ENCODE measurements around the gene KL. TPM values are rescaled to one million over a fixed set of nuclear protein-coding genes. Genes with fewer than 3 reads are reported as not detected.

The KL gene
- total RNA-seq, 1 donor from 2014 or later = not detected

- H3K9me3 Mint-ChIP-seq = no peaks in the 10 kb centered on the region
- Histone ChIP-seq H4K20me1 (ENCODE audit: low read depth) (no peaks in the 10 kb centered on the region), H3K4me1 (no peaks in the 10 kb centered on the region), H3K4me3 (no peak overlapping the region), H3K27me3 (no peaks in the 10 kb centered on the region), H3K9me3 (ENCODE audit: low read depth) (no peaks in the 10 kb centered on the region), H3K9ac (no peak overlapping the region), H2AFZ (replicated peaks) (no peak overlapping the region), H3K27ac (no peak overlapping the region), H3K36me3 (no peaks in the 10 kb centered on the region), H3K4me2 (no peak overlapping the region), H3F3A (ENCODE audit: low read depth) (no peaks in the 10 kb centered on the region), H3K79me2 (ENCODE audit: low read depth) (no peaks in the 10 kb centered on the region)
- no peaks in the 10 kb centered on the region for H3K27me3 Mint-ChIP-seq (ENCODE audit: insufficient read depth, low read depth)
- DNase-seq (ENCODE audit: low spot score) = no peak
- H3K27ac Mint-ChIP-seq = no peak overlapping the region
- TF ChIP-seq EZH2 (IDR thresholded peaks at IDR 0.05) (no peak), EZH2phosphoT487 (IDR thresholded peaks at IDR 0.05) (no peak)
- TF ChIP-seq, protein P1, sequence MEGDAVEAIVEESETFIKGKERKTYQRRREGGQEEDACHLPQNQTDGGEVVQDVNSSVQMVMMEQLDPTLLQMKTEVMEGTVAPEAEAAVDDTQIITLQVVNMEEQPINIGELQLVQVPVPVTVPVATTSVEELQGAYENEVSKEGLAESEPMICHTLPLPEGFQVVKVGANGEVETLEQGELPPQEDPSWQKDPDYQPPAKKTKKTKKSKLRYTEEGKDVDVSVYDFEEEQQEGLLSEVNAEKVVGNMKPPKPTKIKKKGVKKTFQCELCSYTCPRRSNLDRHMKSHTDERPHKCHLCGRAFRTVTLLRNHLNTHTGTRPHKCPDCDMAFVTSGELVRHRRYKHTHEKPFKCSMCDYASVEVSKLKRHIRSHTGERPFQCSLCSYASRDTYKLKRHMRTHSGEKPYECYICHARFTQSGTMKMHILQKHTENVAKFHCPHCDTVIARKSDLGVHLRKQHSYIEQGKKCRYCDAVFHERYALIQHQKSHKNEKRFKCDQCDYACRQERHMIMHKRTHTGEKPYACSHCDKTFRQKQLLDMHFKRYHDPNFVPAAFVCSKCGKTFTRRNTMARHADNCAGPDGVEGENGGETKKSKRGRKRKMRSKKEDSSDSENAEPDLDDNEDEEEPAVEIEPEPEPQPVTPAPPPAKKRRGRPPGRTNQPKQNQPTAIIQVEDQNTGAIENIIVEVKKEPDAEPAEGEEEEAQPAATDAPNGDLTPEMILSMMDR (IDR thresholded peaks at IDR 0.05) = no peak
- peaks cover 2% of the 10 kb centered on the region for H3K36me3 Mint-ChIP-seq
- H3K4me1 Mint-ChIP-seq = peaks cover 5% of the 10 kb centered on the region
- no peak overlapping the region for H3K4me3 Mint-ChIP-seq
These were observed 50.1 kb downstream of the KL start for GRCh38 chr13:33066329-33066728.

GRCh38 chr13:33069365-33069764 lies 53.1 kb downstream of the KL start:
- Mint-ChIP-seq H3K36me3 (no peaks in the 10 kb centered on the region), H3K4me1 (no peaks in the 10 kb centered on the region), H3K27me3 (ENCODE audit: insufficient read depth, low read depth) (no peaks in the 10 kb centered on the region), H3K4me3 (no peak overlapping the region), H3K27ac (no peak overlapping the region), H3K9me3 (no peaks in the 10 kb centered on the region)
- Histone ChIP-seq H3K36me3 (no peaks in the 10 kb centered on the region), H3K27ac (no peak overlapping the region), H3K9me3 (ENCODE audit: low read depth) (no peaks in the 10 kb centered on the region), H3K27me3 (no peaks in the 10 kb centered on the region), H3F3A (ENCODE audit: low read depth) (no peaks in the 10 kb centered on the region), H2AFZ (replicated peaks) (no peak overlapping the region), H3K4me3 (no peak overlapping the region), H4K20me1 (ENCODE audit: low read depth) (no peaks in the 10 kb centered on the region), H3K4me2 (no peak overlapping the region), H3K79me2 (ENCODE audit: low read depth) (no peaks in the 10 kb centered on the region), H3K9ac (no peak overlapping the region), H3K4me1 (no peaks in the 10 kb centered on the region)
- TF ChIP-seq, protein P1 (IDR thresholded peaks at IDR 0.05) = peak; percentile 49
- TF ChIP-seq EZH2 (IDR thresholded peaks at IDR 0.05) = no peak
- no peak for TF ChIP-seq EZH2phosphoT487 (IDR thresholded peaks at IDR 0.05)
- no peak for DNase-seq (ENCODE audit: low spot score)

- Histone ChIP-seq H3K4me3 (no peak overlapping the region), H3K79me2 (ENCODE audit: low read depth) (no peaks in the 10 kb centered on the region), H4K20me1 (ENCODE audit: low read depth) (no peaks in the 10 kb centered on the region), H2AFZ (replicated peaks) (no peak overlapping the region), H3K9ac (no peak overlapping the region), H3K4me2 (no peak overlapping the region), H3K9me3 (ENCODE audit: low read depth) (no peaks in the 10 kb centered on the region), H3K4me1 (no peaks in the 10 kb centered on the region), H3K36me3 (no peaks in the 10 kb centered on the region), H3F3A (ENCODE audit: low read depth) (no peaks in the 10 kb centered on the region), H3K27me3 (no peaks in the 10 kb centered on the region), H3K27ac (no peak overlapping the region)
- Mint-ChIP-seq H3K4me1 (no peaks in the 10 kb centered on the region), H3K9me3 (no peaks in the 10 kb centered on the region), H3K4me3 (no peak overlapping the region), H3K36me3 (no peaks in the 10 kb centered on the region), H3K27me3 (ENCODE audit: insufficient read depth, low read depth) (no peaks in the 10 kb centered on the region), H3K27ac (no peak overlapping the region)
- no peak for TF ChIP-seq EZH2phosphoT487 (IDR thresholded peaks at IDR 0.05)
- TF ChIP-seq, protein P1 (IDR thresholded peaks at IDR 0.05) = no peak
- no peak for TF ChIP-seq EZH2 (IDR thresholded peaks at IDR 0.05)
- DNase-seq (ENCODE audit: low spot score) = no peak
These were observed 54.5 kb downstream of the KL start for GRCh38 chr13:33070713-33071112.
